ENCODE measurements around the gene GSTM2.

Gene GSTM2

GRCh38 chr1:109631513-109632505 lies 36.0 kb upstream of the GSTM2 start:
- no peak for TF ChIP-seq CTCF (IDR thresholded peaks at IDR 0.05)

GRCh38 chr1:109632671-109633346 lies 35.0 kb upstream of the GSTM2 start:
- no peak for TF ChIP-seq CTCF (IDR thresholded peaks at IDR 0.05)

- TF ChIP-seq CTCF (IDR thresholded peaks at IDR 0.05): no peak
Measured at GRCh38 chr1:109634292-109634691, 33.6 kb upstream of the GSTM2 start.

GRCh38 chr1:109634771-109635750 lies 32.8 kb upstream of the GSTM2 start:
- TF ChIP-seq CTCF (IDR thresholded peaks at IDR 0.05): no peak

- no peak for TF ChIP-seq CTCF (IDR thresholded peaks at IDR 0.05)
Measured at GRCh38 chr1:109635862-109636200, 32.0 kb upstream of the GSTM2 start.

- TF ChIP-seq CTCF (IDR thresholded peaks at IDR 0.05): no peak
Measured at GRCh38 chr1:109636201-109636952, 31.5 kb upstream of the GSTM2 start.

Data from LNCAP (cell line).